NCI-H2081 treated with DMSO at 0.1 percent for 48 hours (cell line): ENCODE results near the gene PTPN7.
"Not testable (repeated sequence)": the region's sequence is repeated elsewhere in the genome, so short reads cannot be mapped to it uniquely, and the experiment has no call there.

Source experiments
- DNase-seq: peaks from one replicate; lab custom pipeline; 2025; lab: John Stamatoyannopoulos, UW

Gene PTPN7

DNA sequence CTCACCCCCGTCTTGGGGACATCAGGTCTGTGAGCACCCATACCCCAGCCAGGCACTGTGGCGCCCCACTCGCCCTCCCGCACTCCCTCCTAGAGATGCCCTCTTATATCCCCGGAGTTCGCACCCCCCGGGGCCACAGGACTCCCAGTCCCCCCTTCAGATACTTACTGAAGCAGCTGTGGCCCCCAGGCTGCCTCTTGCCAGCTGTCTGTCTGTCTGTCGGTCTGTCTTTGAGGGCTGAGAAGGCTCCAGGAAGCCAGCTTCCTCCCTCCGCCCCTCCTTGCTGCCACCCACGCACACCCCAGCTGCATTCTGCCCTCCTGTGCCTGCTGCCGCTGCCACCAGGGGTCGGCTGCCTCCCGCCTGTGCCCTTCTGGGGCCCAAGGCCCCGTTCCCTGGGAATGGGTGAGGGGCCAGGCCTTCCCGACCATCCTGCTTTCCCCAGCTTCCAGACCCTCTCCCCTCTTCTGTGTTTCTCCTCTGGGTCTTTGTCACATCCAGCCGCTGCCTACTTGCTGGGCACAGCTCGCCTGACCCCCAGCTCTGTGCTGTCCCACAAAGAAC lies at the start of gene PTPN7:
PTPN7 (minus strand) TSS at position 226 of the 564 bp plus-strand sequence. CDS start 1,200 bp downstream, outside the sequence.
- no peak for DNase-seq

DNA sequence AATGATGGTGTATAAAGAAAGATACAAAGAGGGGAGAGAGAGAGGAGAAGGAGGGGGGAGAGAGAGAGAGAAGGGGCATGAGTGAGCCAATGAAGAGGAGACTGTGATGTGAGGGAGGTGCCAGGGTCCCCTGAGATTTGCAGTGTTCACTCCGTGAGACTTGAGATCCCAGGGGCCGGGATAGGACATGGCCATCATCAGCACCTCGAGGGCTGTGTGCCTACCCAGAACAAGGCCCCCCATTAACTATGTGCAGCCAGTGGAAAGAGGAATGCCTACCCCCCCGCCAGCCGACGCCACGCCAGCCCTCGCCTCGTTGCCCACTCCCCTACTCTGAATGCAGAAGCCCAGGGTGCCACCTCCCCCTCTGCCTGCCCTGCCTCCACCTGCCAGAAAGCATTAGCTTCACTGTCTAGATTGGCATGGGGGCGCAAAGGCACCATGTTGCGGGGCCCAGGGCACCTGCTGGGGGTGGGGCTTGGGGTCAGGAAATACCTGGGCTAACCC lies 48.0 kb upstream of the PTPN7 start:
- DNase-seq = no peak

DNA sequence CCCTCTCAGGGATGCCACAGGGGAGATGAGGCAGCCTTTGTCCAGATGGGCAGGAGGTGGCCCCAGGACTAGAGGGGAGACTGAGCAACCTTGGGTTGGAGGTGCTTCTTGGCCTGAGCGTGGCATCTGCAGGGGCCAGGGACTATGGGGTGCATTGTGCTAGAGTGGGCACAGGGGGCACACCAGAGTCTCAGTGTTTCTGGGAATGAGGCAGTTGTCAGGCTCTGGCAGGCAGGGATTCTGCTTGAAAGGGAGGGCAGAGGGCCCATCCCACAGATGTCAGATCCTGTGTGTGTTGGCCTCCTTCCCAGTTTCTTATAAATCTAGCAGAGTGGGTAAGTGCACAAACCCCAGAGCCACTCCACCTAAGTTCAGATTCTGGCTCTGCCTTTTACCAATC lies 46.9 kb upstream of the PTPN7 start:
- DNase-seq = no peak

DNA sequence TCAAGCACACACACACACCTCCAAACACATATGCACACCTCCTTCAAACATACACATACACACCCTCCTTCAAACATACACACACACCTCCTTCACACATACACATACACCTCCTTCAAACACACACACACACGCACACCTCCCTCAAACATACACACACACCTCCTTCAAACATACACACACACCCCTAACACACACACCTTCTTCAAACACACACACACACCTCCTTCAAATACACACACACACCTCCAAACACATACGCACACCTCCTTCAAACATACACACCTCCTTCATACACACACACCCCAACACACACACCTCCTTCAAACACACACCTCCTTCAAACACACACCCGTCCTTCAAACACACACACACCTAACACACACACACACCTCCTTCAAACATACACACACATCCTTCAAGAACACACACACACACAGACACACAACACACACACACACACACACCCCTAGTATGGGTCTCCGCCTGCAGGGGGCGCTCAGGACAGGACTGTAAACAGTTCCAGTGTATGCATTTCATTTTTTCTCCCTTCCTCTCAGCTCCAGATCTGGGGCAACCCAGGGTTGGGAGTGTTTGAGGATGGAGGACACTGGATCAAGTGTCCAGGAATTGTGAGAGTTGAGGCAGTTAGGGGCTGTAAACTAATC lies 45.3 kb upstream of the PTPN7 start:
- no peak for DNase-seq

DNA sequence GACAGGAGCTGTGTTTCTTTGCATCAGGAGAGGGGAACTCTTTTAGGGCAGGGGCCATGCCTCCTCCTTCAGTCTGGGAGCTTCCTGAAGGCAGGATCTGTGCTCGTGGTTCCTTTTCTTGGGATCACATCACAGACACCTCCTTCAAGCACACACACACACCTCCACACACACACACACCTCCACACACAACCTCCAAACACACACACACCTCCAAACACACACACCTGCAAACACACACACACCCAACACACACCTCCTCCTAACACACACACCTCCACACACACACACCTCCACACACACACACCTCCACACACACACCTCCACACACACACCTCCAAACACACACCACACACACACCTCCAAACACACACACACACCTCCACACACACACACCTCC lies 43.7 kb upstream of the PTPN7 start:
- DNase-seq = no peak

DNA sequence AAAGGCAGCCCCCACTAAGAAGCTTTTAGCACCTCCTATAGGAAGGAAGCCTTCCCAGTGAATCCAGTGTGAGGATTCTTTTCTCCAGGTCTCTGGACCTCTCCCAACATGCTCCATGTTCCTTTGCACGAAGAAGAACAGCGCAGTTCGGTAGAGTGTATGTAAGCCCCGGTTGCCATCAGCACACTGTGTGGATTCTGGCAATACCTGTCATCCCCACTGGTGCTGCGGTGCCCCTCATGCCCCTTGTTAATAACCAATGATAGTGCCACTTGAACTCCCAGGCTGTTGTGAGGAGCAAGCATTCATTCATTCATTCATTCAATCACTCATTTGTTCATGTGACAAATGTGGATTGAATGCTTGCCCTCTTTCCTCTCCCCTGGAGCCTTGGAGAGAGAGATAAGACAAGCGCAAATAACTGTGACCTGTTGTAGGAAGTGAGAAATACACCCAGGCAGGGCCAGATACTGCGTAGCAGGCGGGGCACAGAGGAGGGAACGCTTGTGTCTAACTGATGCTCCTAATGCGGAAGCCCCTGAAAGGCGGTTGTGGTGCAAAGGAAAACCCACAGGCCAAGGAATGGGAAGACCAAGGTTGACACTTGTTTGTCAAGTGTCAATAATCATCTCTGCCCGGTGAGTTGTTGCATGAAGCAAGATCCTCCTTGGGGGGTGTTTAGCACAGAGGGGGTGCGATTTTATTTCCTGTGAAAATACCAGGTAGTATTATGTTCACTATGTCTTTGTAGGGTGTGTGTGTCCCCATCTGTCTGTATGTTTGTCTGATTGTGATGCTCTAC lies 43.0 kb upstream of the PTPN7 start:
- no peak for DNase-seq

DNA sequence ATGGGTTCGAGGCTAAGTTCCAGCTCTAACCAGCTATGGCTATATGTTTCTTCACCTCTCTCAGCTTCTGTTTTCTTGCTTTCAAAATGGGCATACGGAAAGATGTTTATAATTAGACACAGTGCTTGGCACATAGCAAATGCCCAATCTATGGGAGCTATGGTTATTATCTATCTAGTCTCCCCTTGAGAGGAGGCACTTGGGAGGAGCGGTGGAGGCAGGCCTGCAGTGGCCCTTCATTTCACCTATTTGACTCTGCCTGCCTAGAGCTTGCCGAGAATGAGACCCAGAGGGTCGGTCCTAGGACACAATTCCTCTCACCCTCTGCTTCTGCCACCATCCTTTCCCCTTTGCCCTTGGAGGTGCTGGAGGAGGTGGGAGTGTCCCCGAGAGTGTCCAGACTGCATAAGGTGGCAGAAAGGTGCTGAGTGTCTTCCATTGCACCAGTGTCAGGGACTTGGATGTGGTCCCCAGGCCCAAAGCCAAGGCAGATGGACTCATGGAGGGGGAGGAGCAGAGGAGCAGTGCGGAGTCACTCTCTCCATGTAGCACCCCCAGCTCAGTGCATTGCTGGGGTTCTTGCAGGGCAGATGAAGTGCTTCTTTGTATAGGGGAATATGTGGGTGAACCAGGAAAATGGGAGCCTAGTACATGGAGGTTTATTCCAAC lies 42.2 kb upstream of the PTPN7 start:
- DNase-seq = no peak

DNA sequence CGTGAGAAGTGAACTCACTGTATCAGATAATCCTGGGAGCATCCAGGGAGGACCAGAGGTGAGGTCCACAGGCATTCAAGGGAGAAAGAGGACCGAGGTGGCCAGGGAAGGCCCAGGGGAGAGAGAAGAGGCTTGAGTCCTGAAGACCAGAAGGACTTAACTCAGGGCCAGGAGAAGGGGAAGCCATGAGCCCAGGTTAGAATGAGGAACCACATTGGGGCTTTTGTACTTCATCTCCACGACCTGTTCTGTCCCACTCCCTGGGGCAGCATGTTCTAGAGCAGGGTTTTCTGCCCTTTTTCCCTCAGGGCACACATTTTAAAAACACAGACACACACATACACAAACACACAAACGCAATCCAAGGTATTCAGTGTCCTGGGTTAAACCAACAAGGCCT lies 41.6 kb upstream of the PTPN7 start:
- no peak for DNase-seq

DNA sequence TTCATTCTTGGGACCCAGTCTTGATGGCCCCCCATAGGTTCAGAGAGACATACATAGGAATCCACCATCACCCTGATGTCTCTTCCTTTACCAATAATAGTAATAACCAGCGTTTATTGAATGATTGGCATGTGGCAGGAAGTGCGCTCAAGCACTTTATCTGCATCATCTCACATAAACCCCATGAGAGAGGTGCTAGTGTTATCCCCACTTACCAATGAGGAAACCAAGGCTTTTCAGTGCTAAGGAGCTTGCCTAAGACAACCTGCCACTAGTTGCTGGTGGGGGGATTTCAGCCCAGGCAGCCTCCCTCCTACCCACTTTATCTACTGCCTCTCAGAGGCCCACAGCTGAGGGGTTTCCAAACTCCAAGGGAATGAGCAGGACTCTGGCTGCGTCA lies 40.9 kb upstream of the PTPN7 start:
- no peak for DNase-seq

DNA sequence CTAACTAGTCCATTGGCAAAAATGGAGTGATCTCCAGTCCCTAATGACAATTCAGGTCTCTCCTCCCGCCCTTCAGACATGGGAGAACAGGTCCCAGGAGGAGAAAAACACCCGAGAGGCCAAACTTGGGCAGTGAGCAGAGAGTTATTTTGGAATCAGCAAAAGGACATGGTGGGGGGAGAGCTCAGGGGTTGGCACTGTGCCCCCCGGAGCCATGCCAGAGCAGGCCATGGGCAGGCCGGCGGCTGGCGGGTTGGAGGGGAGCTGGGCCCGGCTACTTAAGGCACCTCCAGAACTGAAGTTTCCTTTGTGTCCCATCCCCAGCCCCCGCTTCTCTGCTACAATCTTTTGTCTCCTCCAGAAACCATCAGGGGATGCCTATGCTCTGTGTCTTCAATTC lies 40.3 kb upstream of the PTPN7 start:
- DNase-seq = no peak

DNA sequence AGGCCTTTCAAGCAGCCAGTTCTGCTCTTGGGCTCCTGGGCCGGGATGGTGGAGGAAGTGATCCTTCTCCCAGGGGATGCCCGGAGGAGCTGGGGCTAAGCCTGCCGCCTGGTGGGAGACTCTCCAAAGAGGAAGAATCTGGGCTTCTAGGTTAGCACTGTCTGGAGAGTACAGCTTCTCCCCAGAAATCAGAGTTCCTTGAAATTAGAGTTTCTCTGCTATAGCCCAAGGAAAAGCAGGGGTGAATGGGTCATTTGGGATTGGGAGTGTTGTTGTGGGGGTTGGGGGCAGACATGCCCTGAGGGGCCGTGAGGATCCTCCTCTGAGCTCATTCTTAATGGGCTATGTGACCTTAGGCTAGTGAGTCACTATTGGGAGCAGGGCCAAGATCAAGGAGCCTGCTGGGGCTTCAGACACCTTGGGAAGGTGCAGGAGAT lies 39.7 kb upstream of the PTPN7 start:
- DNase-seq = no peak

DNA sequence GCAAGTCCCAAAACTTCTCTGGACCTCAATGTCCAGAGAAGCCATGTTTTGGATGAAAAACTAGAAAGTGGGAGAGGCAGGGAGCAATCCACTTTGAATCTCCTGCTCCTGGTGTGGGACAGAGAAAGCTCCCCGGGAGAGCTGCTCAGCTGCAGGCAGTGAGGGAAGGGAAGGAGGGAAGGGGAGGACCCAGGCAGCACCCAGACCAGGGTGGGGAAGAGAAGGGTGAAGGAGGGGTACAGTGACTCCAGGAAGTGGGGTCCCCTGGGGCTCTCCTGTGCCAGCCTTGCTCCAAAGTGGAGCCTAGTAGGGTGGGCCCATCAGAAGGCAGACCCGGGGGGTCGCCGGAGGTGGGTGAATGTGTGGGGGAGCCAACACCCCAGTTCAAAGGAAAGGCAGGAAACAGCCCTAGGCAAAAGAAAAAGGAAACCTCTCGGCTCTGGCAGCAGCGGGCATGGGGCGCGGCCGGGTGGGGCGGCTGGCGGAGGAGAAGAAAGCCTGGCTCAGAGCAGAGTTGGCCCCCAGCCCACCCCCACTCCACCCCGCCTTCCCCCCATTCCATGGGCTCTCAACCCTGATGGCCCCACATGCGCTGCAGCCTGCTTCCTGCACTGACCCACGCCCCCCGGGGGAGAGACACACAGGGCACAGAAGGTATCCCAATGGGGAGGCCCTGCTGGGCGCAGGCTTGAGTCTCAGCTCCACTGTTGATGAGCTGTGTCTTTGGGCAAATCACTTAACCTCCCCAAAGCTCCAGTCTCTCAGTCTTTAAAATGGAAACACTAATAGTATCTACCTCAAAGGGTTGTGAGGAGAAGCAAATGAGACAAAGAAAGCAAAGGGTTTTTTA lies 38.9 kb upstream of the PTPN7 start:
- DNase-seq = no peak

DNA sequence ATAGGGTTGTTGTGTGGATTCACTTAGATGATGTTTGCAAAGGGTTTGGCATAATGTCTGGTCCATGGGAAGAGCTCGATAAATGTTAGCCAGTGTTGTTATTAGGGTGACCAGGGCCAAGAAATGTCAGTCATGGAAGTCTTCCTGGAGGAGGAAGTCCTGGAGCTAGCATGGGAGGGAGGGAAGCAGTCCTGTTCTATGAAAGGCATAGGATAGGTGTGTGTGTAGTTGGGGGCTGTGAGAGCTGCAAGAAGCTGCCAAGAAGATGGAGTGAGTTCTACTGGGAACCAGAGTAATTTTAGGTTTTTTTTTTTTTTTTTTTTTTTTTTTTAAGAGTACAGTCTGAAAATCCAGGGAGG lies 37.9 kb upstream of the PTPN7 start:
- no peak for DNase-seq

DNA sequence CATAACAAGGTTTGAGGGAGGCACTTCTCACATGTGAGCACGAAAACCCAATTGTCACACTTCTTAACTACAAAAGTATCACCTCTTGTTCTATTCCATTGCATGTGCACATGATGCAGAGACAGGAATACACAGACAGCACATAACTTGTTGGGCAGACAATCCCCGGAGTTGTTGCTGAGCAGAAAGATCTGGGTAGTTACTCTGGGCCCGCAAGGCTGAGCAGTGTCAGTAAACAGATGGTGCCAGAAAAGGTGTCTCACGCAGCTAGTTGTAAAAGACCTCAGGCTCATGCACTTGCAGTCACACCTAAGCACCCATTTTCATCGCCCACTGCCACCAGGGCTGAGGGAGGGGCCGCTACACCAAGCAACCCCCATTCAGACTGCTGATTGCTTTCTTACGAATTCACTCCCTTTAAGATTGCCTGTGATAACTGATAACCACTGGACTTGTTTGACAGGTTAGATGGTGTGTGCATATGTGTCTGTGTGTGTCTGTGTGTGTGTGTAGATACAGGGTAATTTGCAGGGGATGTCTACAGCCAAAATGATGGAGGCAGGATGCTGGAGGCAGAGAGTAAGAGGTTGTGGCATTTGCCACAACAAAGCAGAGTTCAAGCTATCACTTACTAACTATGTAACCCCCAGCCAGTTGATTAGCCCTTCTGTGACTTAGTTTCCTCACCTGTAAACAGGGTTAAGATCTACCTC lies 37.4 kb upstream of the PTPN7 start:
- no peak for DNase-seq

DNA sequence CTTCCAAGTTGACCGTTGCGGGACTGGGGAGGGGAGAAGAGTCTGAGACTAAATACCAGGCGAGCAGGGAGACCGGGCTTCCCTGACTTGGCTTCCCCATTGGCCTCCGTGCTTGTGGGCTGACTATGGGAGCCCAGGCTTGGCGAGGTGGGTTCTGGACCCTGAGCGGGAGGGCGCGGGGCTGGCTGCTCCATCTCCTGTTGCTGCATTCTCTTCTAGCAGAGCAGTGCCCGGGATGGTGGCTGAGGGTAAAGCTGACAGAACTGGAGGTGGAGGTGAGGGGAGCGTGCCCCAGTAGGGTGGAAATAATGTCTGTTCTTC lies 33.9 kb upstream of the PTPN7 start:
- no peak for DNase-seq

DNA sequence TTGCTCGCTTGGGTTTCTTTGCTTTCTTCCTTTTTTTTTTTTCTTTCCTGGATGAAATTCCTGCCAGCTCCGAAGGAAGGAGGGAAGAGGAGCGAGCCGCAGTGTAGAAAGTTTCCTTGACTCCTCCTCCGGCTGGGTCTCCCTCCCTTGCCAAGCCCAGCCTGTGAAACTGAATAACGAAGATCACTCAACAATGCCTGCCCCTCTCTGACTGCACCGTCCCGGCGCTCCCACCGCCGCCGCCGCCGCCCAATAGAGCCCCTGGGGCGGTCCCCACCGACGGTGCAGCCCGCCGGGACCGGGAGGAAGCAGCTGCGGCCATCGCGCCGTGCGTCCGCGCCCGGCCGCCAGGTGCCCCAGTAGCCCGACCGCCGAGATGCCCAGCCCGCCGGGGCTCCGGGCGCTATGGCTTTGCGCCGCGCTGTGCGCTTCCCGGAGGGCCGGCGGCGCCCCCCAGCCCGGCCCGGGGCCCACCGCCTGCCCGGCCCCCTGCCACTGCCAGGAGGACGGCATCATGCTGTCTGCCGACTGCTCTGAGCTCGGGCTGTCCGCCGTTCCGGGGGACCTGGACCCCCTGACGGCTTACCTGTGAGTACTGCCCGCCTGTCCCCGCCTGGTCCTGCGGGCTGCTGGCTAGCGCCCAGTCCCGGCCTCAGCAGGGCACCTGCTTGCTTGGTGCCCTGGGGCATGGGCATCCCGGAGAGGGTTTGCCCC lies 33.4 kb upstream of the PTPN7 start, which contains the start of gene LGR6:
LGR6 (plus strand) TSS at position 186 of the 714 bp plus-strand sequence; CDS start at position 377, 191 bp downstream.
- DNase-seq = no peak

DNA sequence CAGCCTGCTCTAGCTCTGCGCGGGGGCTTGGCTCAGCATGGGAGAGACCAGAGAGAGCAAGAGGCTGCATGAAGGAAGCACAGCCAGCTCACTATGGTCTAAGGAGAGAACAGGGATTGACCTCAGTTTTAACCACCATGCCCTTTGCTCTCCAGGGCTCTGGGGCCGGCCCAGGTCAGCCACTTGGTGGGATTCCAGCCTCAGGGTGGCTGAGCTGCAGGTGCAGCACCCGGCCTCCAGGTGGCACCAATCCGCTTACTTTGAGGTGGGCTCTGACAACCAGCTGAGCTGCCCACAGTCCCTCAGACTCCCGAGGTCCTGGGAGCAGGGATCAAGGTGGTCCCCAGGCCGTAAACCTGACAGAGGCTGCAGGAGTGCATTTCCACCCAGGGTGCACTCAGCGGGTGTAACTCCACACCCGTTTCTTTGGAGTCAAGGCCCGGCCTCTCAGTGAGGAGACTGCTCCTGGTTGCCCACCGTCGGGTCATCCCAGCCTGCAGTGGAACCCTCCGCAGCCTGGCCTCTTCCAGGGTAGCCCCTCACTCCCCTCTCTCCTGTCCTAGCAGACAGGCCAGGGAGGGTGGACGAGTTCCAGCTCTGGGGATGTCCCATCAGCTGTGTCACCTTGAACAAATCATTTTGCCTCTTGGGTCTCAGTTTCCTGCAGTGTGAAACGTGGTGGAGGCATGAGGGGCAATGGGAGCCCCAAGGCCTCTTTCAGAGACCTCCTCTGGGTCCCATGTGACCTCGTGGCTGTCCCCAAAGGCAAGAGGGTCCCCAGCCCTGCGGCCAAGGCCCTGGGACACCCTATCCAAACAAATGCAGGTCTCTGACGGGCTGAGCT lies 32.6 kb upstream of the PTPN7 start:
- DNase-seq = no peak

DNA sequence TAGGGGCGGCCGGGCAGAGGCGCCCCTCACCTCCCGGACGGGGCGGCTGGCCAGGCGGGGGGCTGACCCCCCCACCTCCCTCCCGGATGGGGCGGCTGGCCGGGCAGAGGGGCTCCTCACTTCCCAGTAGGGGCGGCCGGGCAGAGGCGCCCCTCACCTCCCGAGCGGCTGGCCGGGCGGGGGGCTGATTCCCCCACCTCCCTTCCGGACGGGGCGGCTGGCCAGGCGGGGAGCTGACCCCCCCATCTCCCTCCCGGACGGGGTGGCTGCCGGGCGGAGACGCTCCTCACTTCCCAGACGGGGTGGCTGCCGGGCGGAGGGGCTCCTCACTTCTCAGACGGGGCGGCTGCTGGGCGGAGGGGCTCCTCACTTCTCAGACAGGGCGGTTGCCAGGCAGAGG lies 31.0 kb upstream of the PTPN7 start:
- not testable (repeated sequence) for DNase-seq

DNA sequence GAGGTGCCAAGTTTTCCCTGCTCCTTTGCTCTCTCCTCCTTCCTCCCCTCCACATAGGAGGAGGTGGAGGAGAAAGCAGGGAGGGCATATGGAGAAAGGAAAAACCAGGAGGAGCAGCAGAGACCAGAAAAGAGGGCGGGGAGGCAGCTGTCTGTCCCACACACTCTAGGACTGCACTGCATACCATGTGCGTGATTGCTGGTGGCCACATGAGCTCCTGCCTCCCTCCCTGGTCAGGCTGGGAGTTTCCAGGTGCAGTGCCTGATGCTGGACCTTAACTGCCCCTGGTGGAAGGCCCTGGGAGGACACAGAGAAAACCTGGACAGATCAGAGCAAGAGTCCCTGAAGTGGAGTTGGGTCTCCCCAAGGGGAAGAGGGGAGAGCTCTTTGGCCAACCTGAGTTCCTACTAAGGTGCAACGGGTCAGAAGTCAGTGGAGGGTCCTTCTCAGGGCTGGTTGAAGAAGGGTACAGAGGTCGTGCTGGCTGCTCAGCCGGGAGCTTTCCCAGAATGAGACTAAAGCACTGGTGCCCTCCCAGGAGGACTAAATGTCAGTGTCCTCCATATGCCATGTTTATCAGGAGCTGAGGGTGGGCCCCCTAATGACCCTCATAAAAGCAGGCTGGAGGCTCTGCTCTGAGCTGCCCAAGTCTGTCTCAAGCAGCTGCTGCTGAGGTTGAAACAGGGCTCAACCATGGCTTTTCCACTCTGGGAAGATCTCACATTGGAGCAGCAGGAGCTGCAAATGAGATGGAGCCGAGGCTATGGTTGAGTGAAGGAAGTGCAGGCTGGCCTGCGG lies 29.7 kb upstream of the PTPN7 start:
- DNase-seq = no peak
